Neural cell (in vitro differentiated cells): ENCODE results near the gene GET3. TPM values are rescaled to one million over a fixed set of nuclear protein-coding genes. Genes with fewer than 3 reads are reported as not detected.

Experiments
- H2AFZ ChIP-seq: fragments of 200-600, 300-800 bp; sonication (generic), shearing (Covaris generic); 2 replicates; pipeline ENCODE4 v1.6.0; 2014; ENCODE audit warnings: low read depth, mild to moderate bottlenecking, antibody characterized with exemption, low read length, moderate library complexity
- H3F3A ChIP-seq: fragments of 200-600 bp; shearing (Covaris generic); 2 replicates; pipeline ENCODE4 v1.6.1; 2016; ENCODE audit warnings: mild to moderate bottlenecking, moderate library complexity, mixed read lengths, antibody characterized with exemption, low read length; ENCODE audit not compliant: insufficient read depth, poor library complexity, severe bottlenecking
- H3K27ac ChIP-seq: fragments of 200-600, 300-800 bp; sonication (generic), shearing (Covaris generic); 2 replicates; pipeline ENCODE4 v1.5.1; 2014; ENCODE audit warnings: mild to moderate bottlenecking, low read length, moderate library complexity
- H3K27me3 ChIP-seq: fragments of 300-800, 200-600 bp; sonication (generic), shearing (Covaris generic); 2 replicates; pipeline ENCODE4 v1.6.0; 2014; ENCODE audit warnings: mild to moderate bottlenecking, low read depth, low read length, moderate library complexity; ENCODE audit not compliant: insufficient read depth
- H3K36me3 ChIP-seq: fragments of 300-800, 200-600 bp; sonication (generic), shearing (Covaris generic); 2 replicates; pipeline ENCODE4 v1.5.1; 2014; ENCODE audit warnings: mild to moderate bottlenecking, antibody characterized with exemption, low read length, moderate library complexity; ENCODE audit not compliant: insufficient read depth
- H3K4me2 ChIP-seq: fragments of 300-800, 200-600 bp; sonication (generic), shearing (Covaris generic); 2 replicates; pipeline ENCODE4 v1.6.0; 2014; ENCODE audit warnings: mild to moderate bottlenecking, low read length
- H3K4me3 ChIP-seq: fragments of 300-800, 200-600 bp; sonication (generic), shearing (Covaris generic); 2 replicates; pipeline ENCODE4 v1.5.1; 2014; ENCODE audit warnings: mild to moderate bottlenecking, low read length, moderate library complexity
- H3K79me2 ChIP-seq: fragments of 200-600 bp; shearing (Covaris generic); replicated peaks from 2 replicates; pipeline ENCODE4 v1.6.0; 2014; ENCODE audit warnings: mild to moderate bottlenecking, low read length, moderate library complexity; ENCODE audit not compliant: insufficient read depth
- H3K9ac ChIP-seq: fragments of 300-800, 200-600 bp; sonication (generic), shearing (Covaris generic); 2 replicates; pipeline ENCODE4 v1.6.1; 2016; ENCODE audit warnings: mild to moderate bottlenecking, low read length, mixed read lengths
- H3K9me2 ChIP-seq: fragments of 200-600 bp; shearing (Covaris generic); 2 replicates; pipeline ENCODE4 v1.6.1; 2016; ENCODE audit warnings: mild to moderate bottlenecking, low read length, mixed read lengths; ENCODE audit not compliant: insufficient read depth
- H3K9me3 ChIP-seq: fragments of 200-600, 300-800 bp; sonication (generic), shearing (Covaris generic); 2 replicates; pipeline ENCODE4 v1.6.1; 2016; ENCODE audit warnings: mild to moderate bottlenecking, mixed run types, low read length, moderate library complexity, mixed read lengths
- H4K20me1 ChIP-seq: fragments of 200-600 bp; shearing (Covaris generic); 2 replicates; pipeline ENCODE4 v1.6.1; 2016; ENCODE audit warnings: mild to moderate bottlenecking, mixed run types; ENCODE audit not compliant: insufficient read depth
- EP300 ChIP-seq: fragments of 450-650 bp; conservative IDR thresholded peaks from 2 replicates; pipeline ENCODE4 v1.6.1; 2014; ENCODE audit warnings: antibody characterized with exemption, mild to moderate bottlenecking, moderate library complexity; ENCODE audit not compliant: poor library complexity, severe bottlenecking
- EZH2 ChIP-seq: fragments of 200-600, 300-800 bp; shearing (Covaris generic), sonication (generic); IDR thresholded peaks from 2 replicates; pipeline ENCODE4 v1.6.1; 2014; ENCODE audit warnings: antibody characterized with exemption, low read length, borderline replicate concordance, mild to moderate bottlenecking; ENCODE audit not compliant: insufficient read depth, poor library complexity, severe bottlenecking
- MXI1 ChIP-seq: fragments of 450-650 bp; conservative IDR thresholded peaks from 2 replicates; pipeline ENCODE4 v1.6.1; 2014; ENCODE audit warnings: antibody characterized with exemption, mild to moderate bottlenecking; ENCODE audit not compliant: poor library complexity, severe bottlenecking
- POLR2AphosphoS5 ChIP-seq: IDR thresholded peaks from 2 replicates; pipeline ENCODE4 v1.6.1; 2012
- RAD21 ChIP-seq: fragments of 450-650 bp; conservative IDR thresholded peaks from 2 replicates; pipeline ENCODE4 v1.6.1; 2014; ENCODE audit warnings: antibody characterized with exemption, mild to moderate bottlenecking, moderate library complexity
- SMC3 ChIP-seq: fragments of 450-650 bp; conservative IDR thresholded peaks from 2 replicates; pipeline ENCODE4 v1.6.1; 2014; ENCODE audit warnings: antibody characterized with exemption, mild to moderate bottlenecking, moderate library complexity; ENCODE audit not compliant: poor library complexity
- TAF1 ChIP-seq: IDR thresholded peaks from 2 replicates; pipeline ENCODE4 v1.6.1; 2012; ENCODE audit warnings: low read depth
- polyA plus RNA-seq: library from polyadenylated mRNA; depleted of rRNA; stranded (reverse); fragments of >200 nt; gene quantifications from 2 replicates; pipeline ENCODE4 v1.2.3, GENCODE V29; 2014
- TF ChIP-seq, protein P1 (sequence below): IDR thresholded peaks from 2 replicates; pipeline ENCODE4 v1.6.1; 2012; ENCODE audit warnings: borderline replicate concordance
- TF ChIP-seq, protein P2 (sequence below): fragments of 450-650 bp; IDR thresholded peaks from 2 replicates; pipeline ENCODE4 v1.5.1; 2014; ENCODE audit warnings: antibody characterized with exemption, mild to moderate bottlenecking, moderate library complexity; ENCODE audit not compliant: poor library complexity, severe bottlenecking

GET3 gene
- polyA plus RNA-seq, 1 donor from 2014 or later = 89.6 TPM

DNA sequence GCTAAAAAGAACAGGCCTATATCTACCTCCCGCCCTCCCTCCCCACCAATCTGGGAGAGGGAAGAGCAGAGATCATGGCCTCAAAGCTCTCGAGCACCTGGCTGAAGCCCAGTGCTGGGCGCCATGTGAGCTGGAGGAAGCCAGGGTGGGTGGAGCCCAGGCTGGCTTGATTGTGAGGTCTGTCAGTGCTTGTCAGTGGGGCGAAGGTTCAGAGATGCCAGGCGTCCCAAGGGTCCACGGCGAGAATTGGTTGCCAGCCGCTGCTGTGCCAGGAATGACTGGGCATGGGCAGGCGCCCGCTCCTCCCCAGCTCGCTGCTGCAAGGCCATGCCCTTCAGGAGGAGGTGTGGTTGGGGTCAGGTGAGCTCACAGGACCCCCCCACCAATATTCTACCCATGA is 25.8 kb downstream of the GET3 start:
- TF ChIP-seq MXI1 = no peak
- TF ChIP-seq, protein P1, sequence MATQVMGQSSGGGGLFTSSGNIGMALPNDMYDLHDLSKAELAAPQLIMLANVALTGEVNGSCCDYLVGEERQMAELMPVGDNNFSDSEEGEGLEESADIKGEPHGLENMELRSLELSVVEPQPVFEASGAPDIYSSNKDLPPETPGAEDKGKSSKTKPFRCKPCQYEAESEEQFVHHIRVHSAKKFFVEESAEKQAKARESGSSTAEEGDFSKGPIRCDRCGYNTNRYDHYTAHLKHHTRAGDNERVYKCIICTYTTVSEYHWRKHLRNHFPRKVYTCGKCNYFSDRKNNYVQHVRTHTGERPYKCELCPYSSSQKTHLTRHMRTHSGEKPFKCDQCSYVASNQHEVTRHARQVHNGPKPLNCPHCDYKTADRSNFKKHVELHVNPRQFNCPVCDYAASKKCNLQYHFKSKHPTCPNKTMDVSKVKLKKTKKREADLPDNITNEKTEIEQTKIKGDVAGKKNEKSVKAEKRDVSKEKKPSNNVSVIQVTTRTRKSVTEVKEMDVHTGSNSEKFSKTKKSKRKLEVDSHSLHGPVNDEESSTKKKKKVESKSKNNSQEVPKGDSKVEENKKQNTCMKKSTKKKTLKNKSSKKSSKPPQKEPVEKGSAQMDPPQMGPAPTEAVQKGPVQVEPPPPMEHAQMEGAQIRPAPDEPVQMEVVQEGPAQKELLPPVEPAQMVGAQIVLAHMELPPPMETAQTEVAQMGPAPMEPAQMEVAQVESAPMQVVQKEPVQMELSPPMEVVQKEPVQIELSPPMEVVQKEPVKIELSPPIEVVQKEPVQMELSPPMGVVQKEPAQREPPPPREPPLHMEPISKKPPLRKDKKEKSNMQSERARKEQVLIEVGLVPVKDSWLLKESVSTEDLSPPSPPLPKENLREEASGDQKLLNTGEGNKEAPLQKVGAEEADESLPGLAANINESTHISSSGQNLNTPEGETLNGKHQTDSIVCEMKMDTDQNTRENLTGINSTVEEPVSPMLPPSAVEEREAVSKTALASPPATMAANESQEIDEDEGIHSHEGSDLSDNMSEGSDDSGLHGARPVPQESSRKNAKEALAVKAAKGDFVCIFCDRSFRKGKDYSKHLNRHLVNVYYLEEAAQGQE = no peak
- no peak for TF ChIP-seq TAF1
- TF ChIP-seq RAD21 = no peak
- TF ChIP-seq POLR2AphosphoS5 = no peak
- TF ChIP-seq EZH2 = no peak
- no peak for TF ChIP-seq SMC3
- TF ChIP-seq, protein P2, sequence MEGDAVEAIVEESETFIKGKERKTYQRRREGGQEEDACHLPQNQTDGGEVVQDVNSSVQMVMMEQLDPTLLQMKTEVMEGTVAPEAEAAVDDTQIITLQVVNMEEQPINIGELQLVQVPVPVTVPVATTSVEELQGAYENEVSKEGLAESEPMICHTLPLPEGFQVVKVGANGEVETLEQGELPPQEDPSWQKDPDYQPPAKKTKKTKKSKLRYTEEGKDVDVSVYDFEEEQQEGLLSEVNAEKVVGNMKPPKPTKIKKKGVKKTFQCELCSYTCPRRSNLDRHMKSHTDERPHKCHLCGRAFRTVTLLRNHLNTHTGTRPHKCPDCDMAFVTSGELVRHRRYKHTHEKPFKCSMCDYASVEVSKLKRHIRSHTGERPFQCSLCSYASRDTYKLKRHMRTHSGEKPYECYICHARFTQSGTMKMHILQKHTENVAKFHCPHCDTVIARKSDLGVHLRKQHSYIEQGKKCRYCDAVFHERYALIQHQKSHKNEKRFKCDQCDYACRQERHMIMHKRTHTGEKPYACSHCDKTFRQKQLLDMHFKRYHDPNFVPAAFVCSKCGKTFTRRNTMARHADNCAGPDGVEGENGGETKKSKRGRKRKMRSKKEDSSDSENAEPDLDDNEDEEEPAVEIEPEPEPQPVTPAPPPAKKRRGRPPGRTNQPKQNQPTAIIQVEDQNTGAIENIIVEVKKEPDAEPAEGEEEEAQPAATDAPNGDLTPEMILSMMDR = no peak
- TF ChIP-seq EP300 = no peak
- Histone ChIP-seq H2AFZ (no peak overlapping the region), H4K20me1 (no peaks in the 10 kb centered on the region), H3K9me2 (no peaks in the 10 kb centered on the region), H3K9ac (no peak overlapping the region), H3K36me3 (no peaks in the 10 kb centered on the region), H3K4me3 (no peak overlapping the region), H3K27me3 (no peaks in the 10 kb centered on the region), H3K4me2 (no peak overlapping the region), H3K9me3 (no peaks in the 10 kb centered on the region), H3K79me2 (no peaks in the 10 kb centered on the region), H3F3A (no peaks in the 10 kb centered on the region), H3K27ac (no peak overlapping the region)

DNA sequence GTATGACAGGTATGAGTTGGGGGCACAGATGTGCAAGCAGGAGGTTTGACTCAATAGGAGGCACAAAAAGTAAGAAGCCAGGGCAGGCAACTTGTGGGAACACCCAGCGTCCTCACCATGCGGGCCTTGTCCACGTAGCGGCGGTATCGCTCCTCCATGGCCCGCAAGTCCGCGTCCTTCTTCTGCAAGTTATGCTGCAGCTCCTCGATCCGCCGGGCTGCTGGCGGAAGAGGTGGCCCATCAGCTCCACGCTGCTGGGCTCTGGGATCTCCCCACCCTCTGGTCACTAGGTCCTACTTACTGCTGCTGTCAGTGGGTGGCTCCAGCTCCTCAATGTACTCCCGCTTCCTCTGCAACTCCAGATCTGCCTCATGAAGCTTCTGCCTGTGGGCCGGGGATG is 27.4 kb downstream of the GET3 start:
- no peak overlapping the region for H3K9ac ChIP-seq
- no peaks in the 10 kb centered on the region for H3K36me3 ChIP-seq
- no peaks in the 10 kb centered on the region for H3K9me3 ChIP-seq
- H3K9me2 ChIP-seq = no peaks in the 10 kb centered on the region
- H3K4me2 ChIP-seq = no peak overlapping the region
- no peaks in the 10 kb centered on the region for H3K79me2 ChIP-seq
- no peak overlapping the region for H3K4me3 ChIP-seq
- no peaks in the 10 kb centered on the region for H3K27me3 ChIP-seq
- no peak overlapping the region for H2AFZ ChIP-seq
- TF ChIP-seq EP300 = no peak
- TF ChIP-seq RAD21 = no peak
- TF ChIP-seq, protein P2 = no peak
- TF ChIP-seq, protein P1 = no peak
- TF ChIP-seq TAF1 = no peak
- TF ChIP-seq POLR2AphosphoS5 = no peak
- TF ChIP-seq SMC3 = no peak
- TF ChIP-seq EZH2 = no peak
- no peak for TF ChIP-seq MXI1
- no peaks in the 10 kb centered on the region for H3F3A ChIP-seq
- no peak overlapping the region for H3K27ac ChIP-seq
- no peaks in the 10 kb centered on the region for H4K20me1 ChIP-seq
